ENCODE results near the gene GPHN.

GPHN gene

GRCh38 chr14:66507722-66508546, at the start of gene GPHN:
Gene GPHN, plus strand, starts transcription at chr14:66508147.
- Histone ChIP-seq H3K27me3 (ENCODE audit: control insufficient read depth, insufficient read depth, low read length) (peaks cover 13% of the 10 kb centered on the region), H3K9ac (ENCODE audit: low read depth, low read length) (peak within 1 kb of the TSS; percentile 76), H3K4me3 (ENCODE audit: low read depth, low read length) (peak within 1 kb of the TSS; percentile 85), H3K9me3 (ENCODE audit: control insufficient read depth, insufficient read depth, low read length) (no peaks in the 10 kb centered on the region), H3K36me3 (ENCODE audit: control insufficient read depth, insufficient read depth, low read length) (no peaks in the 10 kb centered on the region), H3K4me1 (ENCODE audit: control insufficient read depth, insufficient read depth, low read length) (no peaks in the 10 kb centered on the region)

DNA sequence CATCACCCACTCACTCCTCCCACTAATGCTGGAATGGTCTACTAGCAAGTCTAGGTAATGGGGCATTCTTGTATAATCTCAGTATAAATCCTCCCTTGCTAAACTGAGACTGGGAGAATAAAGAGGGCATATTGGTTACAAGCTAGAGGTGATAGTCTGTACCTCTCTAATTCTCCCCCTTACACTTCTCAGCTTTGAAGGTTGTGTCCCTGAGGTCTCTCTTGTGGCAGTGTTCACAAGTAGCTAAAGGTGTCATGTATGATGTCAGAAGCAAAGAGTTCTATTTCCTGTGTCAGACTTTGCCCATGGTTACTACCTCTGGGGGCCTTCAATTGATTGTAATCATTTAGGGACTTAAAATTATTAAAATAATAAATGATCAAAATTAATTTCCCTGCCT, 48.3 kb upstream of the GPHN start:
- Histone ChIP-seq H3K9ac (ENCODE audit: low read depth, low read length) (no peak overlapping the region), H3K27me3 (ENCODE audit: control insufficient read depth, insufficient read depth, low read length) (no peaks in the 10 kb centered on the region), H3K4me3 (ENCODE audit: low read depth, low read length) (no peak overlapping the region), H3K4me1 (ENCODE audit: control insufficient read depth, insufficient read depth, low read length) (no peaks in the 10 kb centered on the region), H3K9me3 (ENCODE audit: control insufficient read depth, insufficient read depth, low read length) (no peaks in the 10 kb centered on the region), H3K36me3 (ENCODE audit: control insufficient read depth, insufficient read depth, low read length) (no peaks in the 10 kb centered on the region)

GRCh38 chr14:66464261-66464660, 43.7 kb upstream of the GPHN start:
- H3K9ac ChIP-seq (ENCODE audit: low read depth, low read length): no peak overlapping the region
- H3K36me3 ChIP-seq (ENCODE audit: control insufficient read depth, insufficient read depth, low read length): no peaks in the 10 kb centered on the region
- H3K4me1 ChIP-seq (ENCODE audit: control insufficient read depth, insufficient read depth, low read length): no peaks in the 10 kb centered on the region
- H3K27me3 ChIP-seq (ENCODE audit: control insufficient read depth, insufficient read depth, low read length): no peaks in the 10 kb centered on the region
- no peaks in the 10 kb centered on the region for H3K9me3 ChIP-seq (ENCODE audit: control insufficient read depth, insufficient read depth, low read length)
- H3K4me3 ChIP-seq (ENCODE audit: low read depth, low read length): no peak overlapping the region

GRCh38 chr14:66468778-66469367, 39.1 kb upstream of the GPHN start:
- no peak overlapping the region for H3K9ac ChIP-seq (ENCODE audit: low read depth, low read length)

DNA sequence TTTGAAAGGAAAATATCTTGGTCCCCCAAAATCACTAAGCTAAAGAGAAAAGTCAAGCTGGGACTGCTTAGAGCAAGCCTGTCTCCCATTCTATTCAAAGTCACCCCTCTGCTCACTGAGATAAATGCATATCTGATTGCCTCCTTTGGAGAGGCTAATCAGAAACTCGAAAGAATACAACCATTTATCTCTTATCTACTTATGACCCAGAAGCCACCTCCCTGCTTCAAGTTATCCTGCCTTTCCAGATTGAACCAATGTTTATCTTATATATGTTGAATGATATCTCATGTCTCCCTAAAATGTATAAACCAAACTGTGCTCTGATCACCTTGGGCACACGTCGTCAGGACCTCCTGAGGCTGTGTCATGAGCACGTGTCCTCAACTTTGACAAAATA, 36.4 kb upstream of the GPHN start:
- Histone ChIP-seq H3K36me3 (ENCODE audit: control insufficient read depth, insufficient read depth, low read length) (no peaks in the 10 kb centered on the region), H3K4me3 (ENCODE audit: low read depth, low read length) (no peak overlapping the region), H3K27me3 (ENCODE audit: control insufficient read depth, insufficient read depth, low read length) (no peaks in the 10 kb centered on the region), H3K4me1 (ENCODE audit: control insufficient read depth, insufficient read depth, low read length) (no peaks in the 10 kb centered on the region), H3K9ac (ENCODE audit: low read depth, low read length) (no peak overlapping the region), H3K9me3 (ENCODE audit: control insufficient read depth, insufficient read depth, low read length) (no peaks in the 10 kb centered on the region)

More at GRCh38 chr14:66468778-66469367, 39.1 kb upstream of the GPHN start:
- Histone ChIP-seq H3K27me3 (ENCODE audit: control insufficient read depth, insufficient read depth, low read length) (no peaks in the 10 kb centered on the region), H3K36me3 (ENCODE audit: control insufficient read depth, insufficient read depth, low read length) (no peaks in the 10 kb centered on the region), H3K4me3 (ENCODE audit: low read depth, low read length) (no peak overlapping the region), H3K4me1 (ENCODE audit: control insufficient read depth, insufficient read depth, low read length) (no peaks in the 10 kb centered on the region), H3K9me3 (ENCODE audit: control insufficient read depth, insufficient read depth, low read length) (no peaks in the 10 kb centered on the region)

GRCh38 chr14:66472251-66472650, 35.7 kb upstream of the GPHN start:
- H3K4me3 ChIP-seq (ENCODE audit: low read depth, low read length): no peak overlapping the region
- no peaks in the 10 kb centered on the region for H3K9me3 ChIP-seq (ENCODE audit: control insufficient read depth, insufficient read depth, low read length)
- H3K9ac ChIP-seq (ENCODE audit: low read depth, low read length): no peak overlapping the region
- H3K27me3 ChIP-seq (ENCODE audit: control insufficient read depth, insufficient read depth, low read length): no peaks in the 10 kb centered on the region
- H3K36me3 ChIP-seq (ENCODE audit: control insufficient read depth, insufficient read depth, low read length): no peaks in the 10 kb centered on the region
- H3K4me1 ChIP-seq (ENCODE audit: control insufficient read depth, insufficient read depth, low read length): no peaks in the 10 kb centered on the region

GRCh38 chr14:66473223-66473622, 34.7 kb upstream of the GPHN start:
- Histone ChIP-seq H3K27me3 (ENCODE audit: control insufficient read depth, insufficient read depth, low read length) (no peaks in the 10 kb centered on the region), H3K4me3 (ENCODE audit: low read depth, low read length) (no peak overlapping the region), H3K36me3 (ENCODE audit: control insufficient read depth, insufficient read depth, low read length) (no peaks in the 10 kb centered on the region), H3K9me3 (ENCODE audit: control insufficient read depth, insufficient read depth, low read length) (no peaks in the 10 kb centered on the region), H3K4me1 (ENCODE audit: control insufficient read depth, insufficient read depth, low read length) (no peaks in the 10 kb centered on the region), H3K9ac (ENCODE audit: low read depth, low read length) (no peak overlapping the region)

- H3K36me3 ChIP-seq (ENCODE audit: control insufficient read depth, insufficient read depth, low read length): no peaks in the 10 kb centered on the region
Measured at GRCh38 chr14:66476964-66477363, 31.0 kb upstream of the GPHN start.

GRCh38 chr14:66477567-66477966, 30.4 kb upstream of the GPHN start:
- no peaks in the 10 kb centered on the region for H3K4me1 ChIP-seq (ENCODE audit: control insufficient read depth, insufficient read depth, low read length)

More at GRCh38 chr14:66476964-66477363, 31.0 kb upstream of the GPHN start:
- H3K9ac ChIP-seq (ENCODE audit: low read depth, low read length): no peak overlapping the region
- no peak overlapping the region for H3K4me3 ChIP-seq (ENCODE audit: low read depth, low read length)
- H3K9me3 ChIP-seq (ENCODE audit: control insufficient read depth, insufficient read depth, low read length): no peaks in the 10 kb centered on the region
- H3K4me1 ChIP-seq (ENCODE audit: control insufficient read depth, insufficient read depth, low read length): no peaks in the 10 kb centered on the region
- no peaks in the 10 kb centered on the region for H3K27me3 ChIP-seq (ENCODE audit: control insufficient read depth, insufficient read depth, low read length)

GRCh38 chr14:66482873-66483272, 25.1 kb upstream of the GPHN start:
- Histone ChIP-seq H3K9ac (ENCODE audit: low read depth, low read length) (no peak overlapping the region), H3K36me3 (ENCODE audit: control insufficient read depth, insufficient read depth, low read length) (no peaks in the 10 kb centered on the region), H3K4me1 (ENCODE audit: control insufficient read depth, insufficient read depth, low read length) (no peaks in the 10 kb centered on the region), H3K27me3 (ENCODE audit: control insufficient read depth, insufficient read depth, low read length) (no peaks in the 10 kb centered on the region), H3K9me3 (ENCODE audit: control insufficient read depth, insufficient read depth, low read length) (no peaks in the 10 kb centered on the region), H3K4me3 (ENCODE audit: low read depth, low read length) (no peak overlapping the region)

More at GRCh38 chr14:66477567-66477966, 30.4 kb upstream of the GPHN start:
- H3K9me3 ChIP-seq (ENCODE audit: control insufficient read depth, insufficient read depth, low read length): no peaks in the 10 kb centered on the region
- no peak overlapping the region for H3K4me3 ChIP-seq (ENCODE audit: low read depth, low read length)
- H3K27me3 ChIP-seq (ENCODE audit: control insufficient read depth, insufficient read depth, low read length): no peaks in the 10 kb centered on the region
- H3K9ac ChIP-seq (ENCODE audit: low read depth, low read length): no peak overlapping the region
- H3K36me3 ChIP-seq (ENCODE audit: control insufficient read depth, insufficient read depth, low read length): no peaks in the 10 kb centered on the region

DNA sequence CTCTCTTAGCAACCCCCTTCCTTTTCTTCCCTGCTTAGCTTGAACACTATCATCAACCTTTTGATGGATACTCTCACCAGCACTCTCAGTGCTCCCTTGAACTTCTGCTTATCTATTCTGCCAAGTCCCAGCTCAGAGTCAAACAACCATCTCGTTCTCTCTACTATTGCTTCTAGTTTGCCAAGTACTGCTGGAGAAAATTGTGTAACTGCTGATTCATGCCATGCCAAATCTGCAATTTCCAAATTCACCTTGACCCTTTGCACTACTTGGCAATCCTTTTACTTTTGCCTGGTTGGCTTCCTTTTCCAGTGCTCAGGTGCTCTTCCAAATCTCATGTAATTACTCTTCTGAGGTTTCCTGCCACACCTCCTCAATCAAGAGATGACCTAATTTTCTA, 24.6 kb upstream of the GPHN start:
- H3K36me3 ChIP-seq (ENCODE audit: control insufficient read depth, insufficient read depth, low read length): no peaks in the 10 kb centered on the region
- H3K9me3 ChIP-seq (ENCODE audit: control insufficient read depth, insufficient read depth, low read length): no peaks in the 10 kb centered on the region
- no peak overlapping the region for H3K9ac ChIP-seq (ENCODE audit: low read depth, low read length)
- no peaks in the 10 kb centered on the region for H3K27me3 ChIP-seq (ENCODE audit: control insufficient read depth, insufficient read depth, low read length)
- H3K4me1 ChIP-seq (ENCODE audit: control insufficient read depth, insufficient read depth, low read length): no peaks in the 10 kb centered on the region
- H3K4me3 ChIP-seq (ENCODE audit: low read depth, low read length): no peak overlapping the region

DNA sequence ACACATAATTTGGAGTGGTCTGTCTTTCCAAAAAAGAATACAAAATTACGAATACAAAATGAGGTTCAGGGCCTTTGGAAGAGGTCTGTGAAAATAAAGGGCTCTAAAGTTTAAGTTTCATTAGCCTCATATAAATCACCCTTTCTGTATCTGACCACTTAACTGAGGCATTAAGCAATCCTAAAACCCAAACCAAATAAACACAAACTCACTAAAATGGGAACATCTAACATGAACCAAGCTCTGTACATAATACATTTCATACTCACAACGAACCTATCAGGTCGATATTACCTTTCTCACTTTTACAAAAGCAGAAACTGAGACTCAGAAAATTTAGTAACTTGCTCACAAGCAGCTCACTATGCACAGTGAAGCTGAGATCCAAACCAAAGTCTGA, 22.9 kb upstream of the GPHN start:
- no peak overlapping the region for H3K4me3 ChIP-seq (ENCODE audit: low read depth, low read length)
- no peaks in the 10 kb centered on the region for H3K4me1 ChIP-seq (ENCODE audit: control insufficient read depth, insufficient read depth, low read length)
- H3K9ac ChIP-seq (ENCODE audit: low read depth, low read length): no peak overlapping the region
- H3K9me3 ChIP-seq (ENCODE audit: control insufficient read depth, insufficient read depth, low read length): no peaks in the 10 kb centered on the region
- H3K27me3 ChIP-seq (ENCODE audit: control insufficient read depth, insufficient read depth, low read length): no peaks in the 10 kb centered on the region
- no peaks in the 10 kb centered on the region for H3K36me3 ChIP-seq (ENCODE audit: control insufficient read depth, insufficient read depth, low read length)
